DMS 273 treated with DMSO at 0.1 percent for 48 hours (cell line): Measurements from ENCODE around the gene NRDC.

Experiments used
- DNase-seq: peaks from one replicate; lab custom pipeline; 2025; lab: John Stamatoyannopoulos, UW

Gene NRDC, protein sequence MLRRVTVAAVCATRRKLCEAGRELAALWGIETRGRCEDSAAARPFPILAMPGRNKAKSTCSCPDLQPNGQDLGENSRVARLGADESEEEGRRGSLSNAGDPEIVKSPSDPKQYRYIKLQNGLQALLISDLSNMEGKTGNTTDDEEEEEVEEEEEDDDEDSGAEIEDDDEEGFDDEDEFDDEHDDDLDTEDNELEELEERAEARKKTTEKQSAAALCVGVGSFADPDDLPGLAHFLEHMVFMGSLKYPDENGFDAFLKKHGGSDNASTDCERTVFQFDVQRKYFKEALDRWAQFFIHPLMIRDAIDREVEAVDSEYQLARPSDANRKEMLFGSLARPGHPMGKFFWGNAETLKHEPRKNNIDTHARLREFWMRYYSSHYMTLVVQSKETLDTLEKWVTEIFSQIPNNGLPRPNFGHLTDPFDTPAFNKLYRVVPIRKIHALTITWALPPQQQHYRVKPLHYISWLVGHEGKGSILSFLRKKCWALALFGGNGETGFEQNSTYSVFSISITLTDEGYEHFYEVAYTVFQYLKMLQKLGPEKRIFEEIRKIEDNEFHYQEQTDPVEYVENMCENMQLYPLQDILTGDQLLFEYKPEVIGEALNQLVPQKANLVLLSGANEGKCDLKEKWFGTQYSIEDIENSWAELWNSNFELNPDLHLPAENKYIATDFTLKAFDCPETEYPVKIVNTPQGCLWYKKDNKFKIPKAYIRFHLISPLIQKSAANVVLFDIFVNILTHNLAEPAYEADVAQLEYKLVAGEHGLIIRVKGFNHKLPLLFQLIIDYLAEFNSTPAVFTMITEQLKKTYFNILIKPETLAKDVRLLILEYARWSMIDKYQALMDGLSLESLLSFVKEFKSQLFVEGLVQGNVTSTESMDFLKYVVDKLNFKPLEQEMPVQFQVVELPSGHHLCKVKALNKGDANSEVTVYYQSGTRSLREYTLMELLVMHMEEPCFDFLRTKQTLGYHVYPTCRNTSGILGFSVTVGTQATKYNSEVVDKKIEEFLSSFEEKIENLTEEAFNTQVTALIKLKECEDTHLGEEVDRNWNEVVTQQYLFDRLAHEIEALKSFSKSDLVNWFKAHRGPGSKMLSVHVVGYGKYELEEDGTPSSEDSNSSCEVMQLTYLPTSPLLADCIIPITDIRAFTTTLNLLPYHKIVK

GRCh38 chr1:51878616-51879336 lies at the start of gene NRDC:
Gene NRDC, minus strand, starts transcription at chr1:51878727. Its CDS starts 112 bp downstream, at chr1:51878615.
- peak; percentile 99 for DNase-seq

- no peak for DNase-seq
These were observed 48.5 kb upstream of the NRDC start for GRCh38 chr1:51927029-51927428.

GRCh38 chr1:51926171-51926812 lies 47.8 kb upstream of the NRDC start:
- peak; percentile 37 for DNase-seq

DNA sequence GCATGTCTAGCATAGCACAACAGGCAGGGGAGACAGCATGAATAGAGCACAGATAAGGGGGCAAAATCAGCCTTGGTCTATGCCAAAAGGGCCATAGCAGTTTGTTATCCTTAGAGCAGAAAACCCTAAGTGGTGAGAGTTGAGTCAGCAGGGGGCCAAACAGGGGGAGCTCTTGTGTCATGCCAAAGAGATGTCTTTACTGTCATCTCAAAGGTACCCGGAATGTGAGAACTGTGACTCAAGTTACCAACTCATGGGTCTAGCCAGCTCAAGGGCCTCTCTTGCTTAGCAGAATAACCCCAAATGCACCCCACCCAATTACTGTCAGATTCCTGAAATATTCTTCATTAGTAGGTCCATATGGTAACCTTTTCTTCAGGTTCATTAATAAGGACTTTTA lies 45.9 kb upstream of the NRDC start:
- no peak for DNase-seq

DNA sequence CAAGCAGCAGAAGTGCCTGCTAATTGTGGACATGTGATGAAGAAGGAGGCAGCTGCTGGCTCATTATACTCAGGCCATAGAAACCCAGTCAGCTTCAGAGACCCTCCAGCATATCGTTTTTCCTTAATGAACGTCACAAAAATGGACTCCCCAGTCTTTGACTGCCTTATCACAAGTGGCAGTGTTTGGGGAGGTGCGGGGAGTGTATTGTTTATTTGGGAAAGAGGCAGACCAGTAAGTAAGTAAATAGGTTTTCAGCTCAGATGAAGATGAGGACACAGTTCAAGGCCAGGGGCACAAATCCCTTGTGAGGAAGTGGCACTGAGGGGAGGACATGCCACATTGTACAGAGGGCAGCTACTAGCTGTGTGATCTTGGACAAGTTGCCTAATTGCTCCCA lies 43.5 kb upstream of the NRDC start:
- DNase-seq, result no peak

- no peak for DNase-seq
These were observed 41.6 kb upstream of the NRDC start for GRCh38 chr1:51920130-51920529.

DNA sequence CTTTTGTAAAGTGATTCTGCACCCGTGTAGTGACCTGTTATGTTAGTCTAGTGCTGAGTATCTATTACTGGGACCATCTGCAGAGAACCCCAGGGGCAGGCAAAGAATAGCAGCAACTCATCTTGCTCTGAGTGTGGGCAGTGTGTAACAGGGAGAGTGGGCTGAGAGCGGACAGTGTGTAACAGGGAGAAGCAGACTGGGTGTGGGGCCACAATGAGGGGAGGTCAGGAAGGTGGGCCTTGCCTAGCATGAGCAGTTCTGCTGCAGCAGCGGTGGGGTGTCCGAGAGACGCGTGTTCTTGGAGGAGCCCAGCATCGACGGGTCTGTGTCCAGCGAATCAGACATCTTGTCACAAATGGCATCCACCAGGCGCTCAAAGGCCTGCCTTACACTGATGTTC lies 41.2 kb upstream of the NRDC start:
- no peak for DNase-seq

DNA sequence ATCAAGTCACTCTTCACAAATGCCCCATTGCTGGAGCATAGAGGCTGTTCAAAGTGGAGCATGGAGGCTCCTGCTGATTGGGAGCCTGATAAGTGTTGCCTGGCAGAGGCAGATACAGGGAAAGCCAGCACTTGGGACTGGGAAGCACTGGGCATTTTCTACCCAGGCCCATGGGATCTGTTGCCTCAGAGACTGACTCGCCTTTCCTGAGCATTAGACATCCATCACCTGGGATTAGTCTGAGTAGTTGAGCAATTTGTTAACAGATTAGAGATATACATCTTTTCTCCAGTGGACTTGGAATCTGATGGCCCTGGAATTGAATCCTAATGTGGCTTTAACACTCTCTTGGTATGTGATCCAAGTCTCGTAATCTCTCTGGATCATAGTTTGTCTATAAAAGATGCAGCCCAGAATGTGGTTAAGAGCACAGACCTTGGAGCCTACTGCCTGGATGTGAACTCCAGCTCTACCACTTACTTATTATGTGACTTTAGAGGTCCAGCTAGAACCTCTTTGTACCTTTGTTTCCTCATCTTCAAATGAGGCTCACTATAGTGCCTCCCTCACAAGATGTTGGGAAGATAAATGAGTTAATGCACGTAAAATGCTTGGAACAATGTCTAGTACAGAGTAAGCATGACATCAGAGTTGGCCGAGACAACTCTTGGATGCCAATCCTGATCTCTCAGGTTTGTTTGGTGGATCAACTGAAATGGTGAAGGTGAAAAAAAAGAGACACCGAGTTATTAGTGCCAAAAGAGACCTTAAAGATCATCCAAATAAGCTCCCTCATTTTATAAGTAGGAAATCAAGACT lies 38.3 kb upstream of the NRDC start:
- no peak for DNase-seq

GRCh38 chr1:51915951-51916350 lies 37.4 kb upstream of the NRDC start:
- DNase-seq, result no peak

GRCh38 chr1:51912881-51913280 lies 34.4 kb upstream of the NRDC start:
- no peak for DNase-seq

DNA sequence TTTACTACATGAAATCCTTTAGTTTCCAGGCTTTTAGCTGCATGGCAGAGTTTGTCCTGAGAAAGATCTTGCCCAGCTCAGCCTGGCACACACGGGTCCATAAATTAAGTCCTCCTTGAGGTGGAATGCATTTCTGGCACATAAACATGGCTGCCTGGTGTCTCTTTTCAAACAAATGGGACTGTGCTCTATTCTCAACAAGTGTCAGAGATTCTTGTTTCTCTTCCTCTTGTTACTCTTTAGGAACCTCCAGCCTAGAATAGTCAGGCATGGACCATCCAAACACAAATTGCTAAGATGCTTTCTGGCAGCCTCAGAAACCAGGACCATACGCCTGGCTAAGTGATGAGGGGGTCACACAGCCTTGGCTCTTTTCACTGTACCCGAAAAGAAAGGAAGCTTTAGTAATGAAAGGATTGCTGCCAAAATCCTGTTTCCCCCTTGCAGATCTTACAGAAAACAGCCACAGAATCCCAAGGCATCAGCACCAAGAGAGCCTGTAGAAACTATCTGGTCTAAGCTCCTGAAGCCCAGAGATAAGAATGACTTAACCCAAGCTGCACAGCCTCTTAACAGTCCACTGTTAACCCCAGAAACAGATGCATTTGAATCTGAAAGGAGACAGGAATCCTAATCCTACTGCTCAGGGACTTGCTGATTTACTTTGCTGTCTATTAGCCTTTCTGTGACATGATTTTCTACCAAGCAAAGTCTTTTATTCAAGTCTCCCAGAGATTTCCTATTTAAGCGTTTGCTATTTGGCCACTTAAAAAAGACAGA lies 31.9 kb upstream of the NRDC start:
- DNase-seq, result no peak

- no peak for DNase-seq
These were observed 30.0 kb upstream of the NRDC start for GRCh38 chr1:51908499-51908898.

DNA sequence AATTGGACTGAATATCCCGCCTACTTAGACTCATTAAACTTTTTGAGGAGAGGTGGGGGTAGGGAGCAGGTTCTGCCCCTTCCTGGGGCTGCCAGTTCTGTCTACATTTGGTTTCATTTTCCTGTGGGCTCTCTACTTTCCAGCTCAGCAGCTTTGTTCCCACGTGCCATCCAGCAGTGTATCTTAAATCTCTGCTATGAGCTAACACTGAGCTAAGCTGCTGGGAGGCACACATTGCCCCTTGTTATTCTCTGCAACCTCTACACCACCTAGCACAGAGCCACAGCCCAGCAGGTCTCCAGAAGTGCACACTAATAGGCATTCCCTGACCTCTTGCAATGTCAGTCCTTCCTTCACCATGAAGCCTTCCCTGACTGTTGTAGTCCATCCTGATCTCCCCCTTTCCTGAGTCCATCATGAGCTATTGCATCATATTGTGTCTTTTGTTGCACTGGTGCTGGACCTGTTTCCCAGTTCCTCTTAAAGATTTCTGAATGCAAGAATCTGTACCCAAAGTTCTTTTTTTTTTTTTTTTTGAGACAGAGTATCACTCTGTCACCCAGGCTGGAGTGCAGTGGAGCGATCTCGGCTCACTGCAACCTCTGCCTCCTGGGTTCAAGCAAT lies 28.7 kb upstream of the NRDC start:
- no peak for DNase-seq

DNA sequence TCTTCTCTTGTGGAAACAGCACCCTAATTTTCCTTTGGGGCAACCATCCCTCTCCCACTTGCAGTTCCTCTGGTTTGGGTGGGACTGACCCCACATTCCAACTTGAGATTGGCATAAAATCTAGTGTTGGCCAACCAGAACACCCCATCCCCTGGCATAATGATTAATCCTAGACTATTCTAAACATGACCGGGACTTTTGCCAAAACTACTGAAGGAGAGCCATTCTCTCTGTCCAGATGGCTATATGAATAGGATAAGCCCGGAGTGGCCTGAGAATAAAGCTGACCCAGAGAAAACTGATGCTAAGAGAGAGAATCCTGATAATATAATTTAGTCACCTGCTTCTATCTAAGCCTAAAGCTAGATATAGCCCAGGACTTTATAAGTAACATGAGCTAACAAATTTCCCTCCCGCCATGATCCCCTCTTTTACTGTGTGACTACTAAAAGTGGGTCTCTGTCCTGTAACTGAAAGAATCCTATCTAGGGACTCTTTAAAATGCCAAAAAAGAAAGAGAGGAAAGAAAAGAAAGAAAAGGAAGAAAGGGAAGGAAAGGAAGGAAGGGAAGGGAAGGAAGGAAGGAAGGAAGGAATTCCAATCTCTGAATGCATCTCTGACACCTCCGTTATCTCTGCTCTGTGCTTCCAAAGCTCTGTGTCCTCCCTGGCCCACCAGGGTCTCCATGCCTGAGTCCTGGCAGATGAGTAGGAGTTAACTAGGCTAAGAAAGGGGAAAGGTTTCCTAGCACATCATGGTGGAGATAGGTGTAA lies 28.0 kb upstream of the NRDC start:
- no peak for DNase-seq

GRCh38 chr1:51902456-51902855 lies 23.9 kb upstream of the NRDC start:
- no peak for DNase-seq

GRCh38 chr1:51901151-51901550 lies 22.6 kb upstream of the NRDC start:
- no peak for DNase-seq

DNA sequence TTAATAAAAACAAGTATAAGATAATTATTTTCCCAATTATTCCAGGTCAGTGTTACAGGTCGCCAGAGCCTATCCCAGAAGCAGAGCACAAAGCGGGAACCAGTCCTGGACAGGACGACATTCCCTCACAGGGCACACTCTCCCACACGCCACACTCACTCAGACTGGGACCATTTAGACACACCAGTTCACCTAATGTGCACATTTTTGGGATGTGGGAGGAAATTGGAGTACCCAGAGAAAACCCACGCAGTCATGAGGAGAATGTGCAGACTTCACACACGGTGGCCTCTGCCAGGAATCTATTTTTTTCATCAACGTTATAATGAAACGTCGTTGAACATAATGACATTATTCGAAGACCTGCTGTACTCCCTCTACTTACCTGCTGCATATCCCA lies 20.5 kb upstream of the NRDC start:
- no peak for DNase-seq

DNA sequence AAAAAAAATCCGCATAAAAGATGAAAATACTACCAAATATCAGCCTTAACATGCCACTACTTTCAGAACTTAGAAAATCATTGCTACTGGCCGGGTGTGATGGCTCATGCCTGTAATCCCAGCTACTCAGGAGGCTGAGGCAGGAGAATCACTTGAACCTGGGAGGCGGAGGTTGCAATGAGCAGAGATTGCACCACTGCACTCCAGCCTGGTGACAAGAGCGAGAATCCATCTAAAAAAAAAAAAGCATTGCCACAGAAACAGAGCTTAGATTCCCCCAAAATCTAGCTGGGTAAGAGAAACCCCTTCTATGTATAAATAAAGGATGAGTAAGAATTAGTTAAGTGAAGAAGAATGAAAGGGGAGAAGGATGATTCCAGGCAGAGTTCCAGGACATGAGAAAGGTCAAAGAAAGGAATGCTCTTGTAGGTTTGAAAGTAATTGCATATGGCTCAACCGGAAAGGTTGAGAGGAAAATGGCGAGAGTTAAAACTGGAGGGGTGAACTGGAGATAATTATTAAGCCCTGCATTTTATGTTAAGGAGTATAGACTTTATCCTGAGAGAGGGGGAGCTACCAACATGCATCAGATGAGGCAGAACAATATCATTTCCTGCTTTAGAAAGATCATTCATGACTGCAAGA lies 19.7 kb upstream of the NRDC start:
- DNase-seq, result no peak
